GM13977 (cell line): ENCODE measurements around the gene LIME1.

Experiments used
- DNase-seq: peaks from one replicate; pipeline ENCODE4 v3.0.0; 2012; ENCODE audit warnings: low spot score
- CTCF ChIP-seq: IDR thresholded peaks from 2 replicates; pipeline ENCODE4 v1.5.1; 2012; ENCODE audit warnings: mild to moderate bottlenecking, control low read depth; ENCODE audit not compliant: insufficient read depth; ENCODE audit errors: extremely low read depth, missing control alignments
- in situ Hi-C: fragments of 300-500 bp; cut with MboI; formaldehyde crosslinking; loops from one replicate; pipeline ENCODE4 v1.12.0; 2022; ENCODE audit warnings: low sequenced_read_pairs, low pct_unique_long_range_greater_than_20kb, mixed read lengths, inconsistent platforms; ENCODE audit not compliant: unreplicated experiment

LIME1 gene

GRCh38 chr20:63765902-63766301 lies 29.4 kb downstream of the LIME1 start:
- in situ Hi-C loops: no loop called here

GRCh38 chr20:63766695-63767426 lies 30.4 kb downstream of the LIME1 start:
- TF ChIP-seq CTCF: no peak
- in situ Hi-C loops: no loop called here
- no peak for DNase-seq

More at GRCh38 chr20:63765902-63766301, 29.4 kb downstream of the LIME1 start:
- TF ChIP-seq CTCF: no peak
- DNase-seq: no peak

- in situ Hi-C loops: no loop called here
- TF ChIP-seq CTCF: no peak
- DNase-seq: no peak
Measured at GRCh38 chr20:63767456-63767855, 31.0 kb downstream of the LIME1 start.

GRCh38 chr20:63767886-63768285 lies 31.4 kb downstream of the LIME1 start:
- no peak for DNase-seq
- no peak for TF ChIP-seq CTCF
- in situ Hi-C loops: no loop called here

GRCh38 chr20:63768591-63769515 lies 32.4 kb downstream of the LIME1 start:
- TF ChIP-seq CTCF: no peak
- in situ Hi-C loops: no loop called here
- no peak for DNase-seq

- no peak for TF ChIP-seq CTCF
- no peak for DNase-seq
- in situ Hi-C loops: no loop called here
Measured at GRCh38 chr20:63769891-63770474, 33.5 kb downstream of the LIME1 start.
